HFF-Myc (cell line): ENCODE measurements around the gene ZNF606.
A peak's percentile ranks its signal among the peaks of the same experiment; 100 is the strongest.

Experiments
- DNase-seq: peaks from one replicate; pipeline ENCODE4 v3.0.0-alpha.2; 2011; ENCODE audit warnings: low read depth; ENCODE audit errors: extremely low read depth
- H3K4me3 ChIP-seq: replicated peaks from 2 replicates; pipeline ENCODE4 v1.5.1; 2011; ENCODE audit warnings: low read depth, mild to moderate bottlenecking, control low read depth, low read length
- CTCF ChIP-seq: IDR thresholded peaks from 2 replicates; pipeline ENCODE4 v1.5.1; 2012; ENCODE audit warnings: mild to moderate bottlenecking, low read depth, low read length, control low read depth; ENCODE audit errors: missing control alignments

ZNF606 gene

GRCh38 chr19:57961785-57962184 lies 40.8 kb downstream of the ZNF606 start:
- no peak for TF ChIP-seq CTCF
- no peak for DNase-seq
- H3K4me3 ChIP-seq: no peak overlapping the region

- no peak overlapping the region for H3K4me3 ChIP-seq
- no peak for TF ChIP-seq CTCF
These were observed 47.6 kb downstream of the ZNF606 start for GRCh38 chr19:57954996-57955395.

GRCh38 chr19:57949702-57950101 lies 52.9 kb downstream of the ZNF606 start:
- TF ChIP-seq CTCF: no peak
- no peak for DNase-seq
- no peak overlapping the region for H3K4me3 ChIP-seq

More at GRCh38 chr19:57954996-57955395, 47.6 kb downstream of the ZNF606 start:
- DNase-seq: no peak

GRCh38 chr19:57949296-57949695 lies 53.3 kb downstream of the ZNF606 start:
- TF ChIP-seq CTCF: no peak
- no peak for DNase-seq
- no peak overlapping the region for H3K4me3 ChIP-seq

GRCh38 chr19:57947419-57948134 lies 55.0 kb downstream of the ZNF606 start, which contains the start of gene ZNF256:
Gene ZNF256 (minus strand): TSS chr19:57947706. CDS start chr19:57947474, 232 bp downstream.
- TF ChIP-seq CTCF: peak; percentile 50
- DNase-seq: peak; percentile 79
- peak within 1 kb of the TSS; percentile 87 for H3K4me3 ChIP-seq

- H3K4me3 ChIP-seq: peak overlapping the region; percentile 87
- TF ChIP-seq CTCF: no peak
These were observed 55.6 kb downstream of the ZNF606 start for GRCh38 chr19:57947088-57947418.

GRCh38 chr19:57946316-57946715 lies 56.3 kb downstream of the ZNF606 start:
- H3K4me3 ChIP-seq: peak overlapping the region; percentile 87
- DNase-seq: no peak
- TF ChIP-seq CTCF: no peak

More at GRCh38 chr19:57947088-57947418, 55.6 kb downstream of the ZNF606 start:
- DNase-seq: no peak
